Ishikawa (cell line): ENCODE results near the gene DCTN4.

ENCODE experiments used
- CEBPB ChIP-seq: IDR thresholded peaks from 2 replicates; pipeline ENCODE4 v1.6.1; 2012
- CREB1 ChIP-seq: IDR thresholded peaks from 2 replicates; pipeline ENCODE4 v1.6.1; 2012; ENCODE audit warnings: low read depth
- EGR1 ChIP-seq: IDR thresholded peaks from 2 replicates; pipeline ENCODE4 v1.6.1; 2012
- EP300 ChIP-seq: IDR thresholded peaks from 2 replicates; pipeline ENCODE4 v1.6.1; 2012; ENCODE audit warnings: borderline replicate concordance
- FOXM1 ChIP-seq: IDR thresholded peaks from 2 replicates; pipeline ENCODE4 v1.6.1; 2012; ENCODE audit warnings: low read depth, borderline replicate concordance
- NFIC ChIP-seq: IDR thresholded peaks from 2 replicates; pipeline ENCODE4 v1.6.1; 2012
- RAD21 ChIP-seq: IDR thresholded peaks from 2 replicates; pipeline ENCODE4 v1.6.1; 2012; ENCODE audit warnings: low read depth
- TAF1 ChIP-seq: IDR thresholded peaks from 2 replicates; pipeline ENCODE4 v1.6.1; 2012; ENCODE audit warnings: low read depth, mild to moderate bottlenecking
- TCF12 ChIP-seq: IDR thresholded peaks from 2 replicates; pipeline ENCODE4 v1.6.1; 2012; ENCODE audit warnings: low read depth
- TEAD4 ChIP-seq: IDR thresholded peaks from 2 replicates; pipeline ENCODE4 v1.6.1; 2012
- YY1 ChIP-seq: IDR thresholded peaks from 2 replicates; pipeline ENCODE4 v1.6.1; 2012; ENCODE audit warnings: low read depth
- ZBTB7A ChIP-seq: IDR thresholded peaks from 2 replicates; pipeline ENCODE4 v1.6.1; 2012; ENCODE audit warnings: low read depth
- TF ChIP-seq, protein P1 (sequence below): IDR thresholded peaks from 2 replicates; pipeline ENCODE4 v1.6.1; 2012
- TF ChIP-seq, protein P2 (sequence below): IDR thresholded peaks from 2 replicates; pipeline ENCODE4 v1.6.1; 2012
- TF ChIP-seq, protein P3 (sequence below): IDR thresholded peaks from 2 replicates; pipeline ENCODE4 v1.6.1; 2012; ENCODE audit warnings: low read depth, mild to moderate bottlenecking

The DCTN4 gene

DNA sequence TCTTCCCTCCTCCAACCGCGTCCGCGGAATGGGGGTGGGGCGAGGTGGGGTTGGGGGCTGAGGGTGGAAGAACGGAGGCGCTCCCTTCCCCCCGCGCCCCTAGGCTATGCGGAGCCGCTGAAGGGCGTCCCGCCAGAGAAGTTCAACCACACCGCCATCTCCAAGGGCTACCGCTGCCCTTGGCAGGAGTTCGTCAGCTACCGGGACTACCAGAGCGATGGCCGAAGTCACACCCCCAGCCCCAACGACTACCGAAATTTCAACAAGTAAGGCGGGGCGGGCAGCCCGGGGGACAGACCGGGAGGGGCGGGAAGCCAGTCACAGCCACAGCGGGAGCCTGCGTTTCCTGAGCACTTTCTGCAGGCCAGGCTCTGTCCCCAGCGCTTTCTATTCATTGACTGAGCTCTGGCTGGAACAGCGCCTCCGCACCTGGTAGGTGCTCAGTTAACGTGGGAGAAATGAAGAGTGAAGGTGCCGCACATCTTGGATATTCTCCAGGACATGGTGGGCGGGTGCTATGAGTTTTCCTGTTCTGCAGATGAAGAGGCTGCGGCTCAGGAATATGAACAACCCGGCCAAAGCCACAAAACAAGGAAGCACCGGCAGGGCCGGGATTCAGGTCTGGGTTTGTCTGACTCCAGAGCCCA, 86.5 kb downstream of the DCTN4 start:
- no peak for TF ChIP-seq EP300
- no peak for TF ChIP-seq FOXM1
- TF ChIP-seq, protein P1, sequence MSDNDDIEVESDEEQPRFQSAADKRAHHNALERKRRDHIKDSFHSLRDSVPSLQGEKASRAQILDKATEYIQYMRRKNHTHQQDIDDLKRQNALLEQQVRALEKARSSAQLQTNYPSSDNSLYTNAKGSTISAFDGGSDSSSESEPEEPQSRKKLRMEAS: no peak
- TF ChIP-seq CREB1: no peak
- TF ChIP-seq, protein P2, sequence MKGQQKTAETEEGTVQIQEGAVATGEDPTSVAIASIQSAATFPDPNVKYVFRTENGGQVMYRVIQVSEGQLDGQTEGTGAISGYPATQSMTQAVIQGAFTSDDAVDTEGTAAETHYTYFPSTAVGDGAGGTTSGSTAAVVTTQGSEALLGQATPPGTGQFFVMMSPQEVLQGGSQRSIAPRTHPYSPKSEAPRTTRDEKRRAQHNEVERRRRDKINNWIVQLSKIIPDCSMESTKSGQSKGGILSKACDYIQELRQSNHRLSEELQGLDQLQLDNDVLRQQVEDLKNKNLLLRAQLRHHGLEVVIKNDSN: no peak
- no peak for TF ChIP-seq YY1
- no peak for TF ChIP-seq RAD21
- TF ChIP-seq EGR1: no peak
- TF ChIP-seq TEAD4: no peak
- no peak for TF ChIP-seq NFIC
- no peak for TF ChIP-seq CEBPB
- TF ChIP-seq ZBTB7A: no peak
- TF ChIP-seq, protein P3, sequence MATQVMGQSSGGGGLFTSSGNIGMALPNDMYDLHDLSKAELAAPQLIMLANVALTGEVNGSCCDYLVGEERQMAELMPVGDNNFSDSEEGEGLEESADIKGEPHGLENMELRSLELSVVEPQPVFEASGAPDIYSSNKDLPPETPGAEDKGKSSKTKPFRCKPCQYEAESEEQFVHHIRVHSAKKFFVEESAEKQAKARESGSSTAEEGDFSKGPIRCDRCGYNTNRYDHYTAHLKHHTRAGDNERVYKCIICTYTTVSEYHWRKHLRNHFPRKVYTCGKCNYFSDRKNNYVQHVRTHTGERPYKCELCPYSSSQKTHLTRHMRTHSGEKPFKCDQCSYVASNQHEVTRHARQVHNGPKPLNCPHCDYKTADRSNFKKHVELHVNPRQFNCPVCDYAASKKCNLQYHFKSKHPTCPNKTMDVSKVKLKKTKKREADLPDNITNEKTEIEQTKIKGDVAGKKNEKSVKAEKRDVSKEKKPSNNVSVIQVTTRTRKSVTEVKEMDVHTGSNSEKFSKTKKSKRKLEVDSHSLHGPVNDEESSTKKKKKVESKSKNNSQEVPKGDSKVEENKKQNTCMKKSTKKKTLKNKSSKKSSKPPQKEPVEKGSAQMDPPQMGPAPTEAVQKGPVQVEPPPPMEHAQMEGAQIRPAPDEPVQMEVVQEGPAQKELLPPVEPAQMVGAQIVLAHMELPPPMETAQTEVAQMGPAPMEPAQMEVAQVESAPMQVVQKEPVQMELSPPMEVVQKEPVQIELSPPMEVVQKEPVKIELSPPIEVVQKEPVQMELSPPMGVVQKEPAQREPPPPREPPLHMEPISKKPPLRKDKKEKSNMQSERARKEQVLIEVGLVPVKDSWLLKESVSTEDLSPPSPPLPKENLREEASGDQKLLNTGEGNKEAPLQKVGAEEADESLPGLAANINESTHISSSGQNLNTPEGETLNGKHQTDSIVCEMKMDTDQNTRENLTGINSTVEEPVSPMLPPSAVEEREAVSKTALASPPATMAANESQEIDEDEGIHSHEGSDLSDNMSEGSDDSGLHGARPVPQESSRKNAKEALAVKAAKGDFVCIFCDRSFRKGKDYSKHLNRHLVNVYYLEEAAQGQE: no peak
- no peak for TF ChIP-seq TCF12
- no peak for TF ChIP-seq TAF1

DNA sequence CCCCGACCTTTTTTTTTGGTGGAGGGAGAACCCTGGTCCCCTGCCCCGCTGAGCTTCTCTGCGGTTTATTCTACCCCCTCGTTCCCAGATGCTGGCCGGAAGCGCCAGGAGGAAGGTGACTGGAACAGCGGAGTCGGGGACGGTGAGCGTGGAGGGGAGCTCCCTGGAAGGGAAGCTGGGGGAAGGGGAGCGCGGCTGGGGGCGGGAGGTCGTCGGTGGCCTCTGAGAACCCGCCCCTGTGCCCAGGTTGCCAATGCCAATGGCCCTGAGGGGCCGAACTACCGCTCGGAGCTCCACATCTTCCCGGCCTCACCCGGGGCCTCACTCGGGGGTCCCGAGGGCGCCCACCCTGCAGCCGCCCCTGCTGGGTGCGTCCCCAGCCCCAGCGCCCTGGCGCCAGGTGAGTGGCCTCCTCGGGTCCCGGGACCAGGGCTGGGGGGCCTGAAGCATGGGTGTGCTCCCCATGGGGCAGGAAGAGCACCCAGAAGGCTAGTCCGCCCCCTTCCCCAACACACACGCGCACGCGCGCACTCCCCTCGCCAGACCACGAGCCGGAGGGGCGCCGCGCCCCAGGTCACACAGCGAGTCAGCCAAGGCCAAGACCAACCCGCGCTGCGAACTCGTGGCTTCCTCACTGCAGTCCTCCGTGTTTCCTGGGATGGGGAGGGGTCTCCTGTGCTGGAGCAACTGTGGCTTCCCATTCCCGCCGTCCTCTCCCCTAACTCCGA, 87.1 kb downstream of the DCTN4 start:
- TF ChIP-seq, protein P1: no peak
- TF ChIP-seq ZBTB7A: no peak
- no peak for TF ChIP-seq FOXM1
- no peak for TF ChIP-seq EP300
- TF ChIP-seq CEBPB: no peak
- TF ChIP-seq, protein P2: no peak
- no peak for TF ChIP-seq YY1
- TF ChIP-seq TCF12: no peak
- no peak for TF ChIP-seq RAD21
- no peak for TF ChIP-seq CREB1
- TF ChIP-seq TEAD4: no peak
- TF ChIP-seq TAF1: no peak
- TF ChIP-seq NFIC: no peak
- TF ChIP-seq EGR1: no peak

DNA sequence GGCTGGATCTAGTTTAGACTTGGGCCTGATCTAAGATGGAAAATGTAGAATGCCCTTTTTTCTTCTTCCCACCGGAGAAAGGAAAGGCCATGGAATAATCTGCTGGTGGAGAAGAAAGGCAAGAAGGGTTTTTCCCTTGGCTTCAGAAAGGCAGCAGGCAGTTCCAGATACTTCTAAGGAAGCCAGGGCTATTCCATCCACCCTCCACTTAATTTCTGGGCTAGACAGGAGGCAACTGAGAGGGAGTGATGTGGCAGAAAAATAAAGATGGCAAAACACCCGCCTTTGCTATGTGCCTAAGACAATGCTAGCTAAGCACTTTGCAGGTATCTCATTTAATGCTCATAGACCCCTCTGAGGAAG, 87.9 kb downstream of the DCTN4 start:
- TF ChIP-seq TCF12 (no peak), ZBTB7A (no peak), EGR1 (no peak), EP300 (no peak), RAD21 (no peak), YY1 (no peak)
- TF ChIP-seq, protein P1: no peak
- TF ChIP-seq, protein P2: no peak
- TF ChIP-seq, protein P3: no peak

DNA sequence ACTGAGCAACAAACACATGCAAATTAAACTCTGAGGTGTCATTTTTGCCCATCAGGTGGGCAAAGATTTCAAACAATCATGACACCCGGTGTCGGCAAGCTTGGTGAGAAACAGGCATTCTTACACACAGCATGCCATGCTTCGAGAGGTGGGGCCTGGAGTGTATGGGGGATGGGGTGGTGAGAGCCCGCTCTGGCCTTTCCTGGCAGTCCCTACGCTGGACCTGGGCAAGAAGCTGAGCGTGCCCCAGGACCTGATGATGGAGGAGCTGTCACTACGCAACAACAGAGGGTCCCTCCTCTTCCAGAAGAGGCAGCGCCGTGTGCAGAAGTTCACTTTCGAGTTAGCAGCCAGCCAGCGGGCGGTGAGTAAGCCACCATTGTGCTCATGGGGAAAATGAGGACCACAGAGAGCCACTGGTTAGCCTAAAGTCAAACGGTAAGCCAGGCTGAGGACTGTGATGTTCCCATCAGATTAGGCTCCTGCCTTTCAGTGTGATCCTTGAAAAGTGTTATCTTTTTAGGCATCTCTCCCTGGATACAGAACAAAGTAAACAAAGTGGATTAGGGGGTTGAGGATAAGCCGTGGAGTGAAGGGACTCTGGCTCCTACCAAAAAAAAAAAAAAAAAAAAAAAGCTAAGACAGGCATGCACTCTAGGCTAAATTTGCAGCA, 88.4 kb downstream of the DCTN4 start:
- TF ChIP-seq, protein P2: no peak
- TF ChIP-seq, protein P1: no peak
- TF ChIP-seq, protein P3: no peak
- TF ChIP-seq ZBTB7A (no peak), NFIC (no peak), TAF1 (no peak), CREB1 (no peak), RAD21 (no peak), YY1 (no peak), TCF12 (no peak), EGR1 (no peak), EP300 (no peak), FOXM1 (no peak), CEBPB (no peak), TEAD4 (no peak)
